GM13976 (cell line): ENCODE results near the gene PHF2.

Experiments
- DNase-seq: peaks from one replicate; pipeline ENCODE4 v3.0.0; 2012; ENCODE audit warnings: low spot score
- CTCF ChIP-seq: IDR thresholded peaks from 2 replicates; pipeline ENCODE4 v1.5.1; 2012; ENCODE audit warnings: borderline replicate concordance, mild to moderate bottlenecking; ENCODE audit not compliant: insufficient read depth; ENCODE audit errors: extremely low read depth, missing control alignments, control extremely low read depth
- in situ Hi-C: fragments of 300-500 bp; cut with MboI; formaldehyde crosslinking; loops from one replicate; pipeline ENCODE4 v1.12.0; 2022; ENCODE audit warnings: low sequenced_read_pairs, mixed read lengths, inconsistent platforms; ENCODE audit not compliant: unreplicated experiment

Gene PHF2

GRCh38 chr9:93674580-93675335 is 98.4 kb downstream of the PHF2 start:
- TF ChIP-seq CTCF, result no peak
- in situ Hi-C loops, result loop anchor here (25.0 kb wide), 1 partner anchor 288 kb away; the partner anchor contains the start of gene BARX1
- DNase-seq, result no peak

GRCh38 chr9:93675336-93676150 is 99.2 kb downstream of the PHF2 start:
- no peak for DNase-seq
- TF ChIP-seq CTCF, result no peak
- in situ Hi-C loops, result loop anchor here (25.0 kb wide), 1 partner anchor 287 kb away; the partner anchor contains the start of gene BARX1

GRCh38 chr9:93676310-93677047 is 100.1 kb downstream of the PHF2 start:
- in situ Hi-C loops, result loop anchor here (25.0 kb wide), 1 partner anchor 286 kb away; the partner anchor contains the start of gene BARX1
- TF ChIP-seq CTCF, result no peak
- no peak for DNase-seq

- no peak for DNase-seq
- in situ Hi-C loops, result loop anchor here (25.0 kb wide), 1 partner anchor 285 kb away; the partner anchor contains the start of gene BARX1
- no peak for TF ChIP-seq CTCF
These were observed 100.7 kb downstream of the PHF2 start for GRCh38 chr9:93677048-93677571.

- in situ Hi-C loops, result loop anchor here (25.0 kb wide), 1 partner anchor 285 kb away; the partner anchor contains the start of gene BARX1
- TF ChIP-seq CTCF, result no peak
- no peak for DNase-seq
These were observed 101.3 kb downstream of the PHF2 start for GRCh38 chr9:93677641-93678136.
